ENCODE results near the gene RHOD.

RHOD gene

DNA sequence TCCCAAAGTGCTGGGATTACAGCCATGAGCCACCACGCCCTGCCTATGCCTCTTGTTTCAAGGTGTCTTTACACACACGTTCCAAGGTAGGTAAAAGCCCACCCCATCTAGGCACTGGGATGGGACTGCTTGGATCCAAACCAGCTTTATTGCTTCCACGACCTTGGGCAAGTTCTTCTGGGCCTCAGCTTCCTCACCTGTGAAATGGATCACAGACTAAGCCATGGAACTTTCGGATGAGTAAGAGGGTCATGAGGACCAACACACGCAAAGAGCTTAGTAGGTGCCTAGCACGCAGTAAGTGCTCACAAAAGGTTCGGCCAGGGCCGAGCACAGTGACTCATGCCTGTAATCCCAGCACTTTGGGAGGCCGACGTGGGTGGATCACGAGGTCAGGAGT, 15.6 kb downstream of the RHOD start:
- no peak overlapping the region for H3K4me3 ChIP-seq (ENCODE audit: low read length)
- DNase-seq (ENCODE audit: low read depth): no peak
- TF ChIP-seq, protein P1, sequence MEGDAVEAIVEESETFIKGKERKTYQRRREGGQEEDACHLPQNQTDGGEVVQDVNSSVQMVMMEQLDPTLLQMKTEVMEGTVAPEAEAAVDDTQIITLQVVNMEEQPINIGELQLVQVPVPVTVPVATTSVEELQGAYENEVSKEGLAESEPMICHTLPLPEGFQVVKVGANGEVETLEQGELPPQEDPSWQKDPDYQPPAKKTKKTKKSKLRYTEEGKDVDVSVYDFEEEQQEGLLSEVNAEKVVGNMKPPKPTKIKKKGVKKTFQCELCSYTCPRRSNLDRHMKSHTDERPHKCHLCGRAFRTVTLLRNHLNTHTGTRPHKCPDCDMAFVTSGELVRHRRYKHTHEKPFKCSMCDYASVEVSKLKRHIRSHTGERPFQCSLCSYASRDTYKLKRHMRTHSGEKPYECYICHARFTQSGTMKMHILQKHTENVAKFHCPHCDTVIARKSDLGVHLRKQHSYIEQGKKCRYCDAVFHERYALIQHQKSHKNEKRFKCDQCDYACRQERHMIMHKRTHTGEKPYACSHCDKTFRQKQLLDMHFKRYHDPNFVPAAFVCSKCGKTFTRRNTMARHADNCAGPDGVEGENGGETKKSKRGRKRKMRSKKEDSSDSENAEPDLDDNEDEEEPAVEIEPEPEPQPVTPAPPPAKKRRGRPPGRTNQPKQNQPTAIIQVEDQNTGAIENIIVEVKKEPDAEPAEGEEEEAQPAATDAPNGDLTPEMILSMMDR (conservative IDR thresholded peaks at IDR 0.05; ENCODE audit: low read depth, low read length): no peak

DNA sequence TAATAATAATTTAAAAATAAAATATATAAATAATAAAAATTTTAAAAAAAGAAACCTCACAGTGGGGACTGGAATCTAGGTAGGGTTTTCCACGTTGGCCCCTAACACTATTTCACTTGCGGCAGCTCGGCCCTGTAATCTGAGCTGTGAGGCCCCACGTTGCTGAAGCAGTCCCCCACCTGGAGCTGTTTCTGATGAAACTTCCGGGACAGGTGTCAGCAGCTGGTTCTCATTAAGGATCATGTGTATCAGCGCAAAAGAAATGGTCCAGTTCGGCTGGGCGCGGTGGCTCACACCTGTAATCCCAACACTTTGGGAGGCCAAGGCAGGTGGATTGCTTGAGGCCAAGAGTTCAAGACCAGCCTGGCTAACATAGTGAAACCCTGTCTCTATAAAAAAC, 17.3 kb downstream of the RHOD start:
- no peak overlapping the region for H3K4me3 ChIP-seq (ENCODE audit: low read length)
- no peak for DNase-seq (ENCODE audit: low read depth)
- TF ChIP-seq, protein P1 (conservative IDR thresholded peaks at IDR 0.05; ENCODE audit: low read depth, low read length): no peak

DNA sequence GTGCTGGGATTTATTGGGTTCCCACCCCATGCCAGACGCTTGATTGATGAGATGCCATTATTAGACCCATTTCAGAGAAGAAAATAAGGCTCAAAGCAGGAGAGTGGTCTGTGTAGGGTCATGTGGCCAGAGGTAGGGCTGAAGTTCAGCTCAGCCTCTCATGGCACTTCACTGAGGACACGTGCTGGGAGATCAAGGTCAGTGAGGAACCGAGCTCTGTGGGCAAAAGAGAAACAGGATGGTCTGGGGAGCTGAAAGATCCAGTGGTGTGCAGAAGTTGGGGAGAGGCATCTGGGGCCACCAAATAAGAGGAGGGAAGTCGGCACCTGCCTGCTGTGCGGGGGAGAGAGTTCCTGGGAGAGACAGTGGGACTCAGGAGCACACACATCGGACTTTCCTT, 19.6 kb downstream of the RHOD start:
- no peak overlapping the region for H3K4me3 ChIP-seq (ENCODE audit: low read length)
- no peak for DNase-seq (ENCODE audit: low read depth)
- TF ChIP-seq, protein P1 (conservative IDR thresholded peaks at IDR 0.05; ENCODE audit: low read depth, low read length): no peak

DNA sequence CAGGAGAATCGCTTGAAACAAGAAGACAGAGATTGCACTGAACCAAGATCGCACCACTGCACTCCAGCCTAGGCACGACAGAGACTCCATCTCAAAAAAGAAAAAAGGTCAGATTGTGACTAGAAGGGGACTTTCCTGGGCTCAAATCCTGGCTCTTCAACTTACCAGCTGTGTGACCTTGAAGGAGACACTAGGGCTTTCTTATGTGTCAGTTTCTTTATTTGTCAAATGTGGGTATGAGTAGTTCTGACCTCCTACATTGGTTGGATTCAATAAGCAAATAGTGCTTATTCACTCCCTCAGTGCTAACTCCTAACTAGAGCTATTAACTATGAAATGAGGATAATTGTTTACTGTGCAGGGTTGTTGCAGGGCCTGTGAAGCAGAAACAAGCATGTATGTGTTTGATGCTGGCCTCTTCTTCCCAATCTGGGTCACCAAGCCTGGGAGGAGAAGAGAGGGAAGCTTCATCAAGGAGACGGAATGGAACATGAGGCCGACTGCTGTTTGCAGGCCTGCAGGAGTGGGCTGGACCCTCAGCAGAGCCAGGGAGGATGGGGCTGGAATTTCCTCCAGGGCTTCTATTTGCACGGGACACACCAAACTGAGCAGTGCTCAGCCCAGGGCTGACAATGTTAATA, 22.5 kb downstream of the RHOD start:
- H3K4me3 ChIP-seq (ENCODE audit: low read length): no peak overlapping the region
- DNase-seq (ENCODE audit: low read depth): no peak
- TF ChIP-seq, protein P1 (conservative IDR thresholded peaks at IDR 0.05; ENCODE audit: low read depth, low read length): no peak

DNA sequence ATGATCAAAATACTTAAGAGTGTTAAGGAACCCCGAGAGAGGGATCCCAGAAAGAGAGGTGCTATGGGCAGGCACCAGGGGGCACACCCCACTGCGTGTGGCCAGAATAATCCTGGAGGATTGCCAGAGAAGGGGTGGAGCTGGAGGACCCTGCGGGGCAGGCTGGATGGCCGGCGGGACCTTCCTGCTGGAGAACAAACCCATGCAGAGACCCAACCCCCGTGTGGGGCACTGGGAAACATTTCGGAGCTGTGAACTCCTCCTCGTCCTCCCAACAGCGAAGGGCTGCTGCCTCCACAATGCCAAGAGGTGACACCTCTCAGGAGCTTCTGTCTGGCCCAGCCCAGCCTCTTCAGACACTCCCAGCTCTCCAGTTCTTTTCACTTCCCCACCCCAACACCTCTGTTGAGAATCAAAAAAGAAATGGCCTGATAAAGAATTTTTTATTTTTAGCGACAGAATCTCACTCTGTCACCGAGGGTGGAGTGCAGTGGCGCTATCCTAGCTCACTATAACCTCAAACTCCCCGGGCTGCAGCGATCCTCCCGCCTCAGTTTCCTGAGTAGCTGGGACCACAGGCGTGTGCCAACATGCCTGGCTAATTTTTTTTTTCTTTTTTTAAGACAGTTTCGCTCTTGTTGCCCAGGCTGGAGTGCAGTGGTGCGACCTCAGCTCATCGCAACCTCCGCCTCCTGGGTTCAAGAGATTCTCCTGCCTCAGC, 25.6 kb downstream of the RHOD start:
- DNase-seq (ENCODE audit: low read depth): no peak
- H3K4me3 ChIP-seq (ENCODE audit: low read length): no peak overlapping the region

DNA sequence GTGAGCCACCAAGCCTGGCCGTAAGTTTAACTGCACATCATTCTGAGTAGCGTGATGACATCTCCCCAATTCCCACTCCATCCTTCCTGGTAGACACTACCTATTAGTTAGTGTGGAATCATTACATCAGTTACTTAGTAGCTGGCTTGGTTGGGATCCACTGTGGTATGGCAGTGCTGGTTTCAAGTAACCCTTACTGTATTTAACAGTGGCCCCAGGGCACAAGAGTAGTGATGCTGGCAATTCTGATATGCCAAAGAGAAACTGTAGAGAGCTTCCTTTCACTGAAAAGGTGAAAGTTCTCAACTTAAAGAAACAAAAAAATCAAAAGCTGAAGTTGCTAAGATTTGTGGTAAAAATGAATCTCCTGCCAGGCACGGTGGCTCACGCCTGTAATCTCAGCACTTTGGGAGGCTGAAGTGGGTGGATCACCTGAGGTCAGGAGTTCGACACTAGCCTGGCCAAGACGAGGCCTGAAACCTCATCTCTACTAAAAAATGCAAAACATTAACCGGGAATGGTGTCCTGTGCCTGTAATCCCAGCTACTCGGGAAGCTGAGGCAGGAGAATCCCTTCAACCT, 27.2 kb downstream of the RHOD start:
- DNase-seq (ENCODE audit: low read depth): no peak
- no peak overlapping the region for H3K4me3 ChIP-seq (ENCODE audit: low read length)
- TF ChIP-seq, protein P1 (conservative IDR thresholded peaks at IDR 0.05; ENCODE audit: low read depth, low read length): no peak

More for the DNA sequence above, 25.6 kb downstream of the RHOD start:
- TF ChIP-seq, protein P1 (conservative IDR thresholded peaks at IDR 0.05; ENCODE audit: low read depth, low read length): peak; percentile 34

Measured in retinal pigment epithelial cell (primary cell).